NCI-H2227 treated with DMSO at 0.1 percent for 48 hours (cell line): ENCODE data around the gene RAD51B.
A peak's percentile ranks its signal among the peaks of the same experiment; 100 is the strongest.
"Not testable (repeated sequence)": the region's sequence is repeated elsewhere in the genome, so short reads cannot be mapped to it uniquely, and the experiment has no call there.

Experiments used
- DNase-seq: peaks from one replicate; lab custom pipeline; 2025; lab: John Stamatoyannopoulos, UW

Gene RAD51B

DNA sequence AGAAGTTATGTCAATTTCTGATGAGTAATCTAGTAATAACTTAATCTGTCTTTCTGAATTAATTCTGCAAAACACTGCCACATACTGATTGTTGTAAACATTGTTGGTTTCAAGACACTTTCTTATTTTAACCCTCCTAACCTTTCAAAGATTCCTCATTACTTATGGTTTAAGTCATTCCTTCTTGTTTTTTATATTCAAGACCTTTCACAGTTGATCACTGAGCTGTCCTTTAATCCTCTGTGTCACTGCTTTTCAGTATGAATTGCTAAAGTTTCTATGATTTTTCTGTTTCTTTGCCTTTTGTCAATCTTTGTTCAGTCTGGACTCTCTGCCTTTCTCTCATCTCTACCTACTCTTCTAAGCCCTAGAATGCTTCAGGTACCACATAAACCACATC is 164.7 kb downstream of the RAD51B start:
- no peak for DNase-seq

DNA sequence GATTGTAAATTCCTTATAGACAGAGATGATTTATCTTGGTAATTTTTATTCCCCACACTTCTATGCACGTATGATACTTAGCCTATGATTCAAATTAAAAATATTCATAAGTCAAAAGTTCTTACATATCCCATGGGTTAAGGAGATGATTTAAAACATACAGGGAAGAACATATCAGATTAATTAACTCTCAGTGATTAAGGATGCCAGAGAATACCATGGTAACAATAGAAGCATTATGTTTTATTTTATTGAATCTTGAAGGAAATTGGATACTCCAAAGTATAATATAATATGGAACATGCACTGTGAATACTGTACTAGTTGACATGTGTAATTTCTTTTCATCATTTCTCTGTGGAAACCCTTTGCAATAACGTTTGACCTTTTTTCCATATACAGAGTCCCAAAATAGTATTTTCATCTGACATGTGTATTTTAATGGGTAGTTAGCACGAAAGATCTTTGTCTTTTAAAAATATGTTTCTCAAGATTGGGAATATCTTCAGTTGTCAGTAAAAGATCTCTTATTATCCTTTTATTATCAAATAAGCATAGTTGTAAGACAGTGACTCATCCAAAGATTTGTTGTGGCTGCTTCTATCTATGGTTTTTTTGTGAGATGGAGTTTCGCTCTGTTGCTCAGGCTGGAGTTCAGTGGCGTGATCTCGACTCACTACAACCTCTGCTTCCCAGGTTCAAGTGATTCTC is 166.7 kb downstream of the RAD51B start:
- no peak for DNase-seq

DNA sequence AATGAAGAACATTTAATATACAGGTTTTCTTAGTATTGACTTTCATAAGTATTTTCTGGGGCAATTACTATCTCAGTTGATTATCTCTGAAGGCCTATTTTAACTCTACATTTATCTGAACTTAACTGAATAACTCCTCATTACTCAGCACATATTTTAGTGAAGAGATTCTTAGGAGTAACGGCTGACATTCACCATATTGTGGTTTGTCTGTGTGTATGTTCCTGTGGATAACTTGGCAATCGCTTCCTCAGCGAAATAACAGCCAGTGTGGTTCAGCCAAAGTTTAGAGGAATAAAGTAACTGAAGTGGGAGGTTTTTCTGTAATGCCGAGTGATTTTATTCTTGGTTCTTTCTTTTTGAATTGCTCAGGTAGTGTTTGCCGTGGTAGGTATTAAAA is 168.0 kb downstream of the RAD51B start:
- no peak for DNase-seq

DNA sequence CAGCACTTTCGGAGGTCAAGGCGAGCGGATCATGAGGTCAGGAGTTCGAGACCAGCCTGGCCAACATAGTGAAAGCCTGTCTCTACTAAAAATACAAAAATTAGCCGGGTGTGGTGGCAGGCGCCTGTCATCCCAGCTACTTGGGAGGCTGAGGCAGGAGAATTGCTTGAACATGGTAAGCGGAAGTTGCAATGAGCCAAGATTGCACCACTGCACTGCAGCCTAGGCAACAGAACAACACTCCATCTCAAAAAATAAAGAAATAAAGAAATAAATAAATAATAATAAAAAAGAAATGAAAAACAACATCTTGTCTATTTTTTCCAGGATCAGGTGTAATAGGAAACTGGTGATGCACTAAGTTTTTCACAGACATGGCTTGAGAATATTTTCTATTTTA is 168.6 kb downstream of the RAD51B start:
- not testable (repeated sequence) for DNase-seq

DNA sequence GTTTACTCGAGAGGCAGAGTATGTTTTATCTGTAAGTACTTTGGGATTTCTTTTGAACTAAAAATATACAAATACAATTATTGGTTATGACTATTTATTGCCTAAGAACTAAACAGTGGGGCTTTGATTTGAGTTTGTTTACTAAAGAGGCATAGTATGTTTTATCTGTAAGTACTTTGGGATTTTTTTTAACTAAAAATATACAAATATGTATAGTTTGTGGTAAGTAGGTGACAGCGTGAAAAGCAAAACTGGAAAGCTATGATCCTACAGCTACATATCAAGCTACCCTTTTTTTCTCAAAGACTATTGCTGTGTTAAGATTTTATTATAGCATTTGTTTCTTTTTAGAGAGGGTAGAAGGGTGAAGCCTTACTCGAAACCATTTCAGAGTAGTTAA is 171.0 kb downstream of the RAD51B start:
- DNase-seq = no peak

DNA sequence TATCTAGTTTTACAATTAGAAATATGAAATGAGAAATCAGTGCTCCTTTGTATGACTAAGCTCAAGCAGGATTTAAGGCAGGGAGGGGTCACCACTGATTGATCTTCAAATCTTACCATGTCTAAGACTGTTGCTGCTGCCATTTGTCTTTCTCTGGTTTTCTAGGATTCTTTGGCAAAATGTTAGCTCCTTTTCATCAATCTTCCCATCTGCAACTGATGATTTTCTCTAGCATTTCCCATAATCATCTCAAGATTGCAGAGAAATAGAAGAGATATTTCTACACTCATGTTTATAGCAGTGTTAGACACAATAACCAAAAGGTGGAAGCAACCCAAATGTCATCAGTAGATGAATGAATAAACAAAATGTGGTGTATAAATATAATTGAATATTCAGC is 175.0 kb downstream of the RAD51B start:
- DNase-seq = no peak

DNA sequence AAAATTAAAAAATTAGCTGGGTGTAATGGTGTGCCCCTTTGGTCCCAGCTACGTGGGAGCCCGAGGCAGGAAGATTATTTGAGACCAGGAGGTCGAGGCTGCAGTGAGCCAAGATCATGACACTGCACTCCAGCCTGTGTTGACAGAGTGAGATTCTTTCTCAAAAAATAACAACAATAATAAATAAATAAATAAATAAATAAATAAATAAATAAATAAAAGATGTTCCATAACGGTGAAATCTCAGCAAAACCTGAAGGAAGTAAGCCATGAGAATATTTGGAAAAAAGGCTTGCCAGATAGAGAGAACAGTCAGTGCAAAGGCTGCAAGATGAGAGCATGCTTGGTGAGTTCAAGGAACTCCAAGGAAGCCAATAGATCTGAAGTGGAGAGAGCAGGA is 176.7 kb downstream of the RAD51B start:
- DNase-seq = no peak

DNA sequence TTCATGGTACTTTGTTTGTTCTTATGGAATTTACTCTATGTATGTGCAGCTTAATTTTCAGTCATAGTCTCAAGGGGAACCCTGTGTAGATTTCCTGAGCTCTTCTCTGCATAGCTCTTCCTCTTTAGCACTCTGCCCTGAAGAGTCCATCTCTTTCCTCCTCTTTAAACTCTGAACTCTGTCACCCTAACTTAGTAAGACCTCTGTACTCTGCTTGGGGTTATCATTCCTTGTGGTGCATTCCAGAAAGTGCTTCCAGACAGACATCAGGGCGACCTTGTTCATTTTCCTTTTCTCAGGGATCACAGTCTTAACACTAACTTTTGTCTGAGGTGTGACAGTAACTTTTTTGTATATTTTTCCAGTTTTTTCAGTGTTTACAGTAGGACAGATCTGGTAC is 179.3 kb downstream of the RAD51B start:
- no peak for DNase-seq

DNA sequence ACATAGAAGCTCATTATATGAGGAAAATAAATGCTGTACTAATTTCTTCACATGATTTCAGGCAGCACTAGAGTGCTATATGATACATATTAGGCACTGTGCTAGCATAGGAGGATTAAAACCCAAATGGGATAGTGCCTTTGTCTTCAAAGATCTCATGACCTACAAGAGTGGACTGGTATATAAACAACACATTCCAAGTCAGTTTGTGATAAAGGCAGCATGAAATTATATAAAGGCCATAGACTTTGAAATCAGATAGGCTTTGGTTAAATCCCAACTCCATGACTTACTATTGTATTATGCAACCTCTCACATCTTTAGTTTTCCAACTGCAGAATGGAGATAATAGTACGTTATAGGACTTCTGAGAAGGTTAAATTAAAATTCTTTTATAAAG is 179.7 kb downstream of the RAD51B start:
- DNase-seq = no peak

DNA sequence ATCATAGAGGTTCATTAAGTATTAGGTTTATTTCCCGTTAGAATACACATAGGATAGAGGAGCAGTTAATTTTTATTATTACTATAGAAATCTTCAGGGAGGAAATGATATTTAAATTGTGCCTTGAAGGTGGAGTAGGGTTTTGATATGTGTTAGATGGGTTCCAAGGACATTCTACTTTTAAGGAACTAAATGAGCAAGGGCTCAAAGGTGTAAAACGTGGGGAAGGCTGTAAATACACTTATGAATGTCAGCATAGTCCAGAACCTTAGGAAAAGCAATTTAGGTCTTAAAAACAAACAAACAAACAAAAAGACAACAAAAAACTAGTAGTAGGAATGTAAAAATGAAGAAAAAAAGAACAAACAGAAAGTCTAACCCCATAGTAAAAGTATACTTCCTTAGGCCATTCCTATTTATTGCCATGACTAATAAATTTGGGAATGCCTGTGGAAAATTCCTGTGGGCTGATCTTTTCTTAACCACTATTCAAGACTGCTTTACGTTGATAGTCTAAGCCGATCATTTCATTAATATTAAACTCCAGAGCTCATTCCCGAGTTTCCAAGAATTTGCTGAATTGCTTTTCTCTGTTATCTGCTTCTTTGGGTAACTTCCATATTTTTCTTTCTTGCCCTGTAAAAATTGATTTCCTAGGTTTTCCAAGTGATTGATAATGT is 180.3 kb downstream of the RAD51B start:
- DNase-seq = no peak

DNA sequence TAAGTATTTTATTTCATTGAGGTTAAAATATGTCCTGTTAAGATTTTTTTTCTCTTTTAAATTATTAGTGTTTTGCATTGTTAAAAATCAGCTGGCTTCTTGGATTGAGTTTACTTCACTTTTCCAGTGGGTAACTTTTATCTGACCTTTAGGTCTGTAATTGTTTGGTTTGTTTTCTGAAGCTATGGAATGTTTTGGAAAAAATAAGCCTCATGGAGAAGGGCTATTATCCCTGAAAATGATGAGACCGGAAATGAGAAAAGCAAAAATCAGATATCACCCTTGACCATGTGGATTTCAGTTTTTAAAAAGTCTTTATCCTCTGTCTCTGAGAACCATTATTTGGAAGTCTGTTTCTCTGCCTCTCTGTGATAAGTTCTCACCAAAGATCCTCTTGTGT is 180.9 kb downstream of the RAD51B start:
- DNase-seq = no peak

DNA sequence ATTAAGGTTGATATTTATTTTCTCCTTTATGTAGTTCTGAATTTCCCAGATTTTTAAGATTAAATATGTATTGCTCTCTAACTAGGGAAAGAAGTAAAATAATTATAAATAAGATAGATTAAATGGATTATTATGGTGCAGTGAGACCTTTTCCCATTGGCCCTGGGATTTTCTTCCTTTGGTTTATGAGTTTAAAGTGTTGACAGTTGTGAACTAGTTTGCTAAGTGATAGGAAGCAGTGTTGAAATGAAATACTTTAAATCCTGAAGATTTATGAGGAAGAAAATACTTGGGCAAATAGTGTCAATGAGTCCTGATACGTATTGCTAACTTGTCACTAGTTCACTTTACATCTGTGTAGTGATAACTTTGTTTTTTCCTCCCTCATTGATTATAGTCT is 188.9 kb downstream of the RAD51B start:
- DNase-seq = no peak

DNA sequence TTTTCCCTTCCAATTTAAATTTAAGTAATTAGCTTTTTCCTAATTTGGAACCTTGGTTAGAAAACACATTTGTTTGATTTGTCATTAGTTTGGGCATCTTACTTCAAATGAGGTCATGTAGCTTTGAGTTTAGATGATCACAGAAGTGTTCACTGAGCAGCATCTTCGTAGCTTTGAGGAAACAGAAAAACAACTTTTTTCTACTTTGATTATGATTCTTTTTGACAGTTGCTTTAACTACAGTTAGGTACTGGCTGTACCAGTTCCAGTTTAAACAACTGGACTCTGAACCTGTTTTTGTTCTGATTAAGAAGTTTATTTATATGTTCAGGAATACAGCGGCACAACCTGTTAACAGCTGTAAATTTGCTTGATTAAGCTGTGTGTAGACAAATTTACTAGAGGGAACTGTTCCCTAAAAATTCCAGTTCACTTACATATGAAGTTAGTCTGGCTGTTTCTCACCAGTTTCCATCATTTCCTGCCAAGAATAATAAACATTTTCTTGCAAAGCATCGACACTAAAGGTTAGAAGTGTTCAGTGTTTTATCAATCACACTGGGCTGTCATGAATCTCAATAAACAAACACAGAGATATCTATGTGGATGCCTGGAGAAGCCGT is 191.9 kb downstream of the RAD51B start:
- DNase-seq = no peak

DNA sequence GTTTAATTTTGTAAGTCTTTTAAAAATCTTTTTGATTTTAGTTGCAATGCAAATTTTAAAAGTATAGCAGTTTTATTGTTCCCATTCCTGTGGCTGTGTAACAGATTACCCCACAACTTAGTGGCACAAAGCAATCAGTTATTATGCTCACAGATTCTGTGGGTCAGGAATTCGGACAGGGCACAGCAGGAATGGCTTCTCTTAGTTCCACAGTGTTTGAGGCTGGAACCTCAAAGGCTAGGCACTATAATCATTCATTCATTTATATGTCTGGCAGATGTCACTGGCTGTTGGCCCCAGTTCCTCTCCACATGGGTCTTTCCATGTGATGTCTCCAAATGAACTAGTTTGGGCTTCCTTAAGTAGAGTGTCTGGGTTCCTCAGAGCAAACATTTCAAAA is 193.3 kb downstream of the RAD51B start:
- DNase-seq = no peak

DNA sequence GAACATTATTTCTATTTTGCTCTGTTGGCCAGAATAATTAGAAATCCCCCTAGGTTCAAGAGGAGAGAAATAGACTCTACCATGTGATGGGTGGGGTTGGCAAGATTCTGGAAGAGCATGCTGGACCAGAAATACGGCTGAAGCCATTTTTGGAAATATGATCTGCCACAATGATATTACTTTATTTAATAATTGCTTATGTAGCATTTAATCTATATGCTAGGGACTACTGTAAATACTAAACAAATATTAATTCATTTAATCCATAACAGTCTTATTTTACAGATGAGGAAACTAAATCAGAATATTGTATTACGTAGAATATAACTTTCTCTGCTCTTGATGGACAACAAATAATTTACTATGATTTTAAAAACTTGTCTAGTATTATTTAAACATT is 193.7 kb downstream of the RAD51B start:
- DNase-seq = no peak

DNA sequence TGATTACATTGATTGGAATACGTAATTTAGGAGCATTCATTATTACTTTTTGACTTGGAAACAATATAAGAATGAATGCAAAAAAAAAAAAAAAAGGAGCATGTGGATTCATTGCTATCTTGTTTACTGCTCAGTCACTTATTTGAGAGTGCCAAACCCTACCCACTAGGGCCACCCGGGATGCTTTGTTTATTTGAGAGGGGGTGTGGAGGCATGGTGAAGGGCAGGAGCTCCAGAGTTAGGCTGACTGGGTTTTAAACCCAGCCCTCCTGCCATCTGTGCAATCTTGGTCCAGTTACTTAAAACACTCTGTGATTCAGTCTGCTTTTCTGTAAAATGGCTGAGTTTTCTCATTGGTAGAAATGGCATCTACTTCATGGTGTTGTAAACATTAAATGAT is 195.2 kb downstream of the RAD51B start:
- DNase-seq = no peak

DNA sequence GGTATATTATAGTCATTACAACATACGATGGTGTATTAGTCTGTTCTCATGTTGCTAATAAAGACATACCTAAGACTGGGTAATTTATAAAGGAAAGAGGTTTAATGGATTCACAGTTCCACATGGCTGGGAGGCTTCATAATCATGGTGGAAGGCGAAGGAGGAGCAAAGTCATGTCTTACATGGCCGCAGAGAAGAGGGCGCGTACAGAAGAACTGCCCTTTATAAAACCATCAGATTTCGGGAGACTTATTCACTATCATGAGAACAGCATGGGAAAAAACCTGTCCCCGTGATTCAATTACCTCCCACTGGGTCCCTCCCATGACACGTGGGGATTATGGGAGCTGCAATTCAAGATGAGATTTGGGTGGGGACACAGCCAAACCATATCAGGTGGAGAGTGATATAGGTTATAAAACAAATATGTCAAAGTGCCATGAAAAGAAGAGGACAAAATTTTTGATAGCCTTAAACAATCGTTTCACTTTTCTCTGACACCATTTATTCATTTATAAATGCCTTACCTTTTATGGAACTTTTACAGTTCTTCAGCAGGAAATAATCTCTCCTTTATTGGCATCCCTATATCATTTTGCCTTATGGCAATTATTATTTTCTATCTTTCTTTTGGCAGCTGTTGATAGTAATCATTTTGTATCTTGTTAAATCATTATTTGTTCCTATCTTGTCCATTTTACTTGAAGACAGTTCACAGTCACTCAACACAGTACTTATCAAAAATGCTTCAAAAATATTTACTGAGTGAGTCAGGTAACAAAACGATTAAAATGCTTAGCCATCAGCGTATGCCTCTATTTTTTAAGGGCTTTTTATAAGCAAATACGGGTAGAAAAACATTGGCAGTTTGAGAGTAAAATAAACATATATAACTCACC is 196.0 kb downstream of the RAD51B start:
- DNase-seq = no peak

DNA sequence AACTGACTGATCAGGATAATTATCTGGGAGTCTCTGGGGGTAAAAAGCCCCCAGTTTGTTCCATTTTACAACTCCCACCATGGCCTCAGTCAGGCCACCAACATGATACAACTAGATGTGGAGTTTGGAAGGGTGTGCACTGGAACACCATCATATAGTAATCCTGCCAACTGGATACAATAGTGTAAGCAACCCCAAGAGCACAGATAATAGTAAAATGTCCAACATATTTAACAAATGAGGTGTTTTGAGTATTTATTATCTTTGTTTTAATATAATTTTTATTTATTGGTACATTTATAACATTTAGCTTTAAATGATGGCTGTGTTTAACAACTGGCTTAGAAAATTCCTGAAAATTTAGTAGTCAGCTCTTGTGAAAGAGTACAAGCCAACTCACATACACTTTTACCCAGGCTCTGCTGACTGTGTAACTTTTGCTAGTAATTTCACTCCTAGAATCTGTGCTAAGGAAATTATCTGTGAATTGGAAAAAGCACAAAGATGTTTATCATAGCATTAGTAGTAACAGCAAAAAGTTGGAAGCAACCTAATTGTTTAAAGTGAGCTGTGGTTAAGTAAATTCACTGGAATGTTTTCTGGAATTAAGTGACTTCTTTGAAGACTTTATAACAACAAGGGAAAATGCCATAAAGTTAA is 196.8 kb downstream of the RAD51B start:
- DNase-seq = no peak

DNA sequence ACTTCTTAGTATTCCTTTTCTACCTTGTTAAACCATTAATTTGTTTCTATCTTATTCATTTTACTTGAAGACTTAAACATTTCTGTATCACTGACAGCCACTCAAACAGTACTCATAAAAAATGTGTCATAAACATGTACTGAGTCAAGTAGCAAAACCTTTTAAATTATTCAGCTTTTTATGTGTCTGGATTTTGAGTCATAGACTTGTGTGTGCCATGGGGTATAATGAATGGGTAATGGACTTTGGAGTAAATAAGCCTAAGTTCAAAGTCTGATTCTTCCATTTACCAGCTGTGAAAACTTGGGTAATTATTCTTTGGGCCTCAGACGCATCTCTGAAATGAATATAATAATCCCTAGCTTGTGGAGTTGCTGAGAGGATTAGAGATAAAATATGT is 199.0 kb downstream of the RAD51B start:
- no peak for DNase-seq

DNA sequence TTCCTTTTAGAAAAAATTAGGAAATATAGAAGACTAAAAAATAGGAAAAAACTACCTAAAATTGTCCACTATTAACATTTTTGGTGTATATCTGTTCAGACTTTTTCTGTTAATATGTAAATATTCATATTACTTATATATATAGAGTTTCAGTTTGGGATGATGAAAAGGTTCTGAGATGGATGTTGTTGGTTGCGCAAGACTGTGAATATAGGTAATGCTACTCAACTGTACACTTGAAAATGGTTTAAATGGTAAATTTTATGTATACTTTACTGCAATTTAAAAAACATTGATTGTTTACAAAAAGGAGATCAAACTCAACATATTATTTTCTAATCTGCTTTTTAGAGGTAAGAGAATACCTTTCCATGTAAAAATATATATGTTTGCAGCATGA is 200.9 kb downstream of the RAD51B start:
- no peak for DNase-seq

DNA sequence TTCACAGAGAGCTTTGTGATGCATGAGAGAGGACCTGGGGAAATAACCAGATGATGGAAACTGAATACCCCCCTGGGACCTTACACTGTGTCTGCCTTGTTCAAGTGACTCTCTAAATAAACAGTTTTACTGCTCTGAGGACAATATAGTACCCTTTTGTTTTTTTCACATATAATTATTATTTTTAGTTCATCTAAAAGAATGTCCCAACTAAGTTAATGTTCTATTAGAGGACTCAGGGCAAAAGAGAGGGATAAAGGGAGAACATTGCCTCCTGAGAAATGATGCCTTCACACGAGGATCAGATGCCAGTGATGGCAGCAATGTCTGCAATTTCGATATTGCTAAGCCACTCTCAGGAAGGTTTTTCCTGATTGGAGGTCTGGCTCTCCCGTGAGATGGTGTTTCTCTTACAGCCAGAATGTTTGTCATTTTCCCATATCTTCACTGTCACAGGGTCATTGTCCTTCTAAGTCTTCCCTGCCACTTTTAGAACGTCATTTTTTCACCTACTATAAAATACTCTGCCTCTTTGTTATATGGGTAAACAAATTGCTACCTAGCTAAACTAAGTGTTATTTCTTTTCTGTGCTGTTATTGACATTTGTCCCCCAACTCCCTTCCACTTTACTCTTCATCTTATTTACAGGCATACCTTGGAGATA is 201.6 kb downstream of the RAD51B start:
- DNase-seq = peak; percentile 41
